Esophagus squamous epithelium (tissue), 5 donors: ENCODE data around the gene ZDHHC19. TPM values are rescaled to one million over a fixed set of nuclear protein-coding genes. Genes with fewer than 3 reads are reported as not detected.

Source experiments
- DNase-seq: peaks from one replicate; lab custom pipeline; 2025; lab: John Stamatoyannopoulos, UW
- H3K27ac ChIP-seq, 4 donors: fragments of 200-600 bp; sonication (generic); one replicate each; pipeline ENCODE4 v1.5.1; 2016 to 2019; ENCODE audit warnings: mild to moderate bottlenecking in 1 of 4
- H3K27me3 ChIP-seq, 4 donors: fragments of 200-600 bp; sonication (generic); 1 replicate in 3 of 4; 2 replicates in 1 of 4; pipeline versions ENCODE4 v1.5.1 to v1.6.0; 2017 to 2021; ENCODE audit warnings: antibody characterized with exemption in 1 of 4
- H3K36me3 ChIP-seq, 3 donors: fragments of 200-600 bp; sonication (generic); one replicate each; pipeline ENCODE4 v1.5.1; 2016 to 2019
- H3K4me1 ChIP-seq, 3 donors: fragments of 200-600 bp; sonication (generic); one replicate each; pipeline ENCODE4 v1.5.1; 2017 to 2019
- H3K4me3 ChIP-seq, 4 donors: fragments of 200-600 bp; sonication (generic); 1 replicate in 3 of 4; 2 replicates in 1 of 4; pipeline ENCODE4 v1.5.1; 2016 to 2019; ENCODE audit warnings: mild to moderate bottlenecking in 2 of 4, moderate library complexity in 1 of 4
- H3K9me3 ChIP-seq, 3 donors: fragments of 200-600 bp; sonication (generic); one replicate each; pipeline ENCODE4 v1.5.1; 2016 to 2019
- CTCF ChIP-seq, 6 experiments: fragments of 450-650 bp in 4 of 6; fragments of 200-600 bp in 2 of 6; sonication (generic) in 2 of 6; IDR thresholded peaks; one replicate each; pipeline ENCODE4 v1.5.1; 2016 to 2019; ENCODE audit warnings: antibody characterized with exemption in 6 of 6, mild to moderate bottlenecking in 4 of 6, moderate library complexity in 4 of 6
- POLR2A ChIP-seq, 4 donors: fragments of 450-650 bp; IDR thresholded peaks; one replicate each; pipeline ENCODE4 v1.6.1; 2017; ENCODE audit warnings: antibody characterized with exemption in 4 of 4, mild to moderate bottlenecking in 4 of 4, moderate library complexity in 3 of 4
- WGBS, 2 donors: methylation state at CpG; one replicate each; pipeline ENCODE4 v1.1.5; 2018; 5-methylcytosine and 5-hydroxymethylcytosine counted together
- intact Hi-C: fragments of 100-400 bp; cut with DNase I; formaldehyde crosslinking; loops from one replicate; pipeline ENCODE4 v1.15.0; 2022
- total RNA-seq, 4 donors: library from RNA; depleted of rRNA; stranded (reverse); fragments of >200 nt; gene quantifications; one replicate each; pipeline ENCODE4 v1.1.0, GENCODE V29; 2016
- donor health status: DM: yes; HTN: yes; CAD: no.

Gene ZDHHC19
- total RNA-seq, 4 donors from 2014 or later = not detected

GRCh38 chr3:196238612-196239560 is 27.7 kb upstream of the ZDHHC19 start:
- TF ChIP-seq CTCF (IDR thresholded peaks at IDR 0.05) (no peak), POLR2A (IDR thresholded peaks at IDR 0.05) (no peak)
- H3K4me1 ChIP-seq = no peaks in the 10 kb centered on the region
- 68 to 76% methylated on average over 12 to 14 of the region's 14 CpGs for WGBS, 2 donors
- intact Hi-C loops = no loop called here
- H3K4me3 ChIP-seq = no peak overlapping the region
- no peaks in the 10 kb centered on the region for H3K9me3 ChIP-seq
- no peak for DNase-seq
- no peak overlapping the region for H3K27ac ChIP-seq
- H3K36me3 ChIP-seq = peaks cover 4 to 88% (median 23%) of the 10 kb centered on the region in 3 donors
- H3K27me3 ChIP-seq = no peaks in the 10 kb centered on the region

- no peaks in the 10 kb centered on the region for H3K9me3 ChIP-seq
- no peak overlapping the region for H3K4me3 ChIP-seq
- WGBS, 2 donors = 90 to 96% methylated on average over 5 of the region's 5 CpGs
- DNase-seq = no peak
- no peak overlapping the region for H3K27ac ChIP-seq
- peaks cover 4 to 80% (median 21%) of the 10 kb centered on the region in 3 donors for H3K36me3 ChIP-seq
- TF ChIP-seq POLR2A (IDR thresholded peaks at IDR 0.05) = no peak
- no peak for TF ChIP-seq CTCF (IDR thresholded peaks at IDR 0.05)
- no peaks in the 10 kb centered on the region for H3K27me3 ChIP-seq
- intact Hi-C loops = no loop called here
- H3K4me1 ChIP-seq = no peaks in the 10 kb centered on the region
Observed at GRCh38 chr3:196237203-196237602, 26.0 kb upstream of the ZDHHC19 start.

GRCh38 chr3:196236223-196236622 is 25.0 kb upstream of the ZDHHC19 start:
- Histone ChIP-seq H3K27ac (no peak overlapping the region), H3K27me3 (no peaks in the 10 kb centered on the region), H3K9me3 (no peaks in the 10 kb centered on the region), H3K4me3 (no peak overlapping the region), H3K36me3 (peaks cover 0 to 70% (median 18%) of the 10 kb centered on the region in 3 donors), H3K4me1 (no peaks in the 10 kb centered on the region)
- DNase-seq = no peak
- intact Hi-C loops = no loop called here
- WGBS, 2 donors = 92 to 95% methylated on average over 8 of the region's 8 CpGs
- TF ChIP-seq POLR2A (IDR thresholded peaks at IDR 0.05) = no peak

- H3K4me3 ChIP-seq = no peak overlapping the region
- DNase-seq = no peak
Observed at GRCh38 chr3:196235452-196236122, 24.4 kb upstream of the ZDHHC19 start.

GRCh38 chr3:196232882-196233251 is 21.7 kb upstream of the ZDHHC19 start:
- no peak overlapping the region for H3K27ac ChIP-seq
- H3K4me1 ChIP-seq = no peaks in the 10 kb centered on the region
- no peak for DNase-seq
- no peaks in the 10 kb centered on the region for H3K27me3 ChIP-seq
- peaks cover 0 to 37% (median 3%) of the 10 kb centered on the region in 3 donors for H3K36me3 ChIP-seq
- H3K4me3 ChIP-seq = no peak overlapping the region
- TF ChIP-seq POLR2A (IDR thresholded peaks at IDR 0.05) (no peak), CTCF (IDR thresholded peaks at IDR 0.05) (no peak)
- 85 to 92% methylated on average over 6 to 8 of the region's 8 CpGs for WGBS, 2 donors
- intact Hi-C loops = no loop called here
- no peaks in the 10 kb centered on the region for H3K9me3 ChIP-seq

More at GRCh38 chr3:196235452-196236122, 24.4 kb upstream of the ZDHHC19 start:
- H3K4me1 ChIP-seq = no peaks in the 10 kb centered on the region
- peaks cover 0 to 64% (median 17%) of the 10 kb centered on the region in 3 donors for H3K36me3 ChIP-seq
- no peaks in the 10 kb centered on the region for H3K9me3 ChIP-seq
- H3K27me3 ChIP-seq = no peaks in the 10 kb centered on the region
- no peak overlapping the region for H3K27ac ChIP-seq
- TF ChIP-seq CTCF (IDR thresholded peaks at IDR 0.05) (no peak), POLR2A (IDR thresholded peaks at IDR 0.05) (no peak)
- 59 to 81% methylated on average over 6 to 12 of the region's 12 CpGs for WGBS, 2 donors
- intact Hi-C loops = no loop called here
